Lower leg skin (tissue), 3 donors: ENCODE measurements around the gene DECR2.

Experiments used
- POLR2A ChIP-seq, 2 donors: fragments of 450-650 bp; IDR thresholded peaks; one replicate each; pipeline ENCODE4 v1.6.1; 2016 to 2017; ENCODE audit warnings: antibody characterized with exemption in 2 of 2, mild to moderate bottlenecking in 1 of 2, moderate library complexity in 1 of 2
- TF ChIP-seq, protein P1 (sequence below), 3 donors: fragments of 450-650 bp; IDR thresholded peaks; one replicate each; pipeline ENCODE4 v1.5.1; 2016; ENCODE audit warnings: antibody characterized with exemption in 3 of 3, mild to moderate bottlenecking in 3 of 3, moderate library complexity in 2 of 3

DNA sequence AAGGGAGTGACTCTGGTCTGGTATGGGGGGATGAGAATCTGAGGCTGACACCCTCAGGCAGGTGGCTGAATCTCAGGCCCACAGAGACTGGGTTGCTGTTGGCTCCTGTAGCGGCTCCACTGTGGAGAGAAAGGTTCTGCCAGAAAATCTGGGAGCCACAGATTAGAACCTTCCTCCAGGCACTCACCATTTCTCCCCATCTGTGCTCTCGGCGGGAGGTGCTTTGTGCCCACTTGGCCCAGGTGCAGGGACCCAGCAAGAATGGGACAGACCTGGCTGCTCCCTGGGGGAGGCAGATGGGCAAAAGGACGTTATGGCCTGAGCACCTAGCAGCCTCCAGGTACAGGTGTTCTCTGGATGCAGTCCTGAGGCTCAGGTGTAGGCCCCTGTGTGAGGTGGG lies 43.9 kb downstream of the DECR2 start:
- no peak for TF ChIP-seq POLR2A (IDR thresholded peaks at IDR 0.05)
- TF ChIP-seq, protein P1, sequence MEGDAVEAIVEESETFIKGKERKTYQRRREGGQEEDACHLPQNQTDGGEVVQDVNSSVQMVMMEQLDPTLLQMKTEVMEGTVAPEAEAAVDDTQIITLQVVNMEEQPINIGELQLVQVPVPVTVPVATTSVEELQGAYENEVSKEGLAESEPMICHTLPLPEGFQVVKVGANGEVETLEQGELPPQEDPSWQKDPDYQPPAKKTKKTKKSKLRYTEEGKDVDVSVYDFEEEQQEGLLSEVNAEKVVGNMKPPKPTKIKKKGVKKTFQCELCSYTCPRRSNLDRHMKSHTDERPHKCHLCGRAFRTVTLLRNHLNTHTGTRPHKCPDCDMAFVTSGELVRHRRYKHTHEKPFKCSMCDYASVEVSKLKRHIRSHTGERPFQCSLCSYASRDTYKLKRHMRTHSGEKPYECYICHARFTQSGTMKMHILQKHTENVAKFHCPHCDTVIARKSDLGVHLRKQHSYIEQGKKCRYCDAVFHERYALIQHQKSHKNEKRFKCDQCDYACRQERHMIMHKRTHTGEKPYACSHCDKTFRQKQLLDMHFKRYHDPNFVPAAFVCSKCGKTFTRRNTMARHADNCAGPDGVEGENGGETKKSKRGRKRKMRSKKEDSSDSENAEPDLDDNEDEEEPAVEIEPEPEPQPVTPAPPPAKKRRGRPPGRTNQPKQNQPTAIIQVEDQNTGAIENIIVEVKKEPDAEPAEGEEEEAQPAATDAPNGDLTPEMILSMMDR (IDR thresholded peaks at IDR 0.05) = no peak
